Tibial nerve (tissue), 4 donors: ENCODE data around the gene PPBP. TPM values are rescaled to one million over a fixed set of nuclear protein-coding genes. Genes with fewer than 3 reads are reported as not detected.

Source experiments
- DNase-seq, 2 donors: peaks; one replicate each; pipeline ENCODE4 v3.0.0-alpha.2; 2019; ENCODE audit warnings: low spot score in 2 of 2
- H3K27ac ChIP-seq, 4 donors: fragments of 200-600 bp; sonication (generic) in 3 of 4; one replicate each; pipeline ENCODE4 v1.5.1; 2017 to 2019; ENCODE audit warnings: mild to moderate bottlenecking in 1 of 4
- H3K27me3 ChIP-seq, 2 donors: fragments of 200-600 bp; sonication (generic) in 1 of 2; one replicate each; pipeline versions ENCODE4 v1.5.1 to v1.6.0; 2017 to 2019
- H3K36me3 ChIP-seq, 3 donors: fragments of 200-600 bp; sonication (generic); one replicate each; pipeline ENCODE4 v1.5.1; 2018 to 2019
- H3K4me1 ChIP-seq, 4 donors: fragments of 200-600 bp; sonication (generic) in 3 of 4; one replicate each; pipeline ENCODE4 v1.5.1; 2017 to 2019
- H3K4me3 ChIP-seq, 4 donors: fragments of 200-600 bp; sonication (generic) in 3 of 4; one replicate each; pipeline ENCODE4 v1.5.1; 2017 to 2019; ENCODE audit warnings: mild to moderate bottlenecking in 1 of 4, moderate library complexity in 1 of 4
- H3K9me3 ChIP-seq, 4 donors: fragments of 200-600 bp; sonication (generic) in 3 of 4; one replicate each; pipeline ENCODE4 v1.5.1; 2017 to 2019
- CTCF ChIP-seq, 5 experiments: fragments of 200-600 bp in 3 of 5; fragments of 450-650 bp in 2 of 5; sonication (generic) in 3 of 5; IDR thresholded peaks; one replicate each; pipeline ENCODE4 v1.5.1; 2016 to 2019; ENCODE audit warnings: antibody characterized with exemption in 5 of 5, mild to moderate bottlenecking in 3 of 5, moderate library complexity in 2 of 5
- EP300 ChIP-seq, 2 donors: sonication (generic); formaldehyde crosslinking; IDR thresholded peaks; one replicate each; pipeline ENCODE4 v1.6.1; 2017; ENCODE audit warnings: antibody characterized with exemption in 2 of 2, mild to moderate bottlenecking in 1 of 2
- POLR2A ChIP-seq, 2 donors: fragments of 450-650 bp; IDR thresholded peaks; one replicate each; pipeline ENCODE4 v1.6.1; 2017; ENCODE audit warnings: antibody characterized with exemption in 2 of 2, mild to moderate bottlenecking in 2 of 2, moderate library complexity in 2 of 2
- WGBS, 2 donors: methylation state at CpG; one replicate each; pipeline ENCODE4 v1.1.5; 2018; 5-methylcytosine and 5-hydroxymethylcytosine counted together
- total RNA-seq, 4 donors: library from RNA; depleted of rRNA; stranded (reverse); fragments of >200 nt; gene quantifications; one replicate each; pipeline ENCODE4 v1.1.0, GENCODE V29; 2016

The PPBP gene
- total RNA-seq, 4 donors from 2014 or later: 1.7 to 6.0 TPM; not detected in 2

GRCh38 chr4:73979407-73979957 is 8.5 kb downstream of the PPBP start:
- no peak overlapping the region for H3K27ac ChIP-seq
- H3K4me3 ChIP-seq: no peak overlapping the region
- 87% methylated on average over 3 of the region's 3 CpGs for WGBS, 2 donors
- DNase-seq: no peak
- H3K36me3 ChIP-seq: no peaks in the 10 kb centered on the region
- H3K9me3 ChIP-seq: peaks cover 0 to 13% (median 2%) of the 10 kb centered on the region in 4 donors
- peaks cover 0 to 11% of the 10 kb centered on the region in 2 donors for H3K27me3 ChIP-seq
- no peak for TF ChIP-seq CTCF (IDR thresholded peaks at IDR 0.05)
- TF ChIP-seq POLR2A (IDR thresholded peaks at IDR 0.05): no peak
- TF ChIP-seq EP300 (IDR thresholded peaks at IDR 0.05): no peak
- H3K4me1 ChIP-seq: peaks cover 0 to 4% (median 0%) of the 10 kb centered on the region in 4 donors

GRCh38 chr4:73978886-73979285 is 9.1 kb downstream of the PPBP start:
- H3K27me3 ChIP-seq: peaks cover 0 to 6% of the 10 kb centered on the region in 2 donors
- TF ChIP-seq CTCF (IDR thresholded peaks at IDR 0.05) (no peak), POLR2A (IDR thresholded peaks at IDR 0.05) (no peak), EP300 (IDR thresholded peaks at IDR 0.05) (no peak)
- no peak for DNase-seq
- H3K4me3 ChIP-seq: no peak overlapping the region
- H3K4me1 ChIP-seq: peaks cover 0 to 4% (median 0%) of the 10 kb centered on the region in 4 donors
- H3K9me3 ChIP-seq: peaks cover 0 to 18% (median 3%) of the 10 kb centered on the region in 4 donors
- H3K27ac ChIP-seq: no peak overlapping the region
- H3K36me3 ChIP-seq: no peaks in the 10 kb centered on the region

- Histone ChIP-seq H3K27me3 (peaks cover 0 to 6% of the 10 kb centered on the region in 2 donors), H3K4me3 (no peak overlapping the region), H3K4me1 (peaks cover 0 to 2% (median 0%) of the 10 kb centered on the region in 4 donors), H3K27ac (no peak overlapping the region), H3K36me3 (no peaks in the 10 kb centered on the region), H3K9me3 (peaks cover 0 to 26% (median 6%) of the 10 kb centered on the region in 4 donors)
- DNase-seq: no peak
- TF ChIP-seq POLR2A (IDR thresholded peaks at IDR 0.05): no peak
- TF ChIP-seq EP300 (IDR thresholded peaks at IDR 0.05): no peak
- no peak for TF ChIP-seq CTCF (IDR thresholded peaks at IDR 0.05)
- 50 to 68% methylated on average over 3 to 4 of the region's 4 CpGs for WGBS, 2 donors
Measured at GRCh38 chr4:73976716-73977115, 11.3 kb downstream of the PPBP start.

GRCh38 chr4:73976217-73976616 is 11.8 kb downstream of the PPBP start:
- 100% methylated on average over 2 of the region's 2 CpGs for WGBS, 2 donors
- Histone ChIP-seq H3K27ac (no peak overlapping the region), H3K9me3 (peaks cover 0 to 28% (median 6%) of the 10 kb centered on the region in 4 donors), H3K4me3 (no peak overlapping the region), H3K27me3 (peaks cover 0 to 2% of the 10 kb centered on the region in 2 donors), H3K36me3 (no peaks in the 10 kb centered on the region), H3K4me1 (no peaks in the 10 kb centered on the region)
- DNase-seq: no peak
- TF ChIP-seq EP300 (IDR thresholded peaks at IDR 0.05): no peak
- no peak for TF ChIP-seq POLR2A (IDR thresholded peaks at IDR 0.05)
- TF ChIP-seq CTCF (IDR thresholded peaks at IDR 0.05): no peak

- H3K4me3 ChIP-seq: no peak overlapping the region
Measured at GRCh38 chr4:73974352-73974751, 13.6 kb downstream of the PPBP start.

More at GRCh38 chr4:73974352-73974751, 13.6 kb downstream of the PPBP start:
- TF ChIP-seq EP300 (IDR thresholded peaks at IDR 0.05) (no peak), CTCF (IDR thresholded peaks at IDR 0.05) (no peak), POLR2A (IDR thresholded peaks at IDR 0.05) (no peak)
- DNase-seq: no peak
- H3K9me3 ChIP-seq: peaks cover 0 to 47% (median 6%) of the 10 kb centered on the region in 4 donors
- no peaks in the 10 kb centered on the region for H3K27me3 ChIP-seq
- no peaks in the 10 kb centered on the region for H3K36me3 ChIP-seq
- no peak overlapping the region for H3K27ac ChIP-seq
- no peaks in the 10 kb centered on the region for H3K4me1 ChIP-seq
